ENCODE measurements around the gene TNS1. TPM values are rescaled to one million over a fixed set of nuclear protein-coding genes. Genes with fewer than 3 reads are reported as not detected.
A peak's percentile ranks its signal among the peaks of the same experiment; 100 is the strongest.

Gene TNS1
- total RNA-seq, 1 donor: 116 TPM

DNA sequence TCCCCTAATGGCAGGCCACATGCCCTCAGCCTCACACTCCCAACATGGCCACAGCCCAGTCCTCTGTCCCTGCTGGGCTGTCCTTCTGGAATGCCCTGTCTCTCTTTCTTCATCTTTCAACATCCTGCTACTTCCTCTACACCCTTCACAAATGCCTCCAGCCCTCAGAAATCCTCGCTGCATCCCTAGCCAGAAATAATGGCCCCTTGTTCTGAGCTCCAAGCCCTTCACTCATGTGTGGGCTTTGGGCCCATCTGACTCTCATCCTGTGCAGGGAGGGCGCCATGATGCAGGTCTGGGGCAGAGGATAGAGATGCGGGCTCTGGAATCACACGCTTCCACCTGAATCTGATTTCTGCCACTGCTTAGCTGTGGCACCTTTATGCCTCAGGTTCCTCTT, 181.9 kb downstream of the TNS1 start:
- no peak overlapping the region for H3K4me3 ChIP-seq (ENCODE audit: low read depth, low read length)
- TF ChIP-seq, protein P1, sequence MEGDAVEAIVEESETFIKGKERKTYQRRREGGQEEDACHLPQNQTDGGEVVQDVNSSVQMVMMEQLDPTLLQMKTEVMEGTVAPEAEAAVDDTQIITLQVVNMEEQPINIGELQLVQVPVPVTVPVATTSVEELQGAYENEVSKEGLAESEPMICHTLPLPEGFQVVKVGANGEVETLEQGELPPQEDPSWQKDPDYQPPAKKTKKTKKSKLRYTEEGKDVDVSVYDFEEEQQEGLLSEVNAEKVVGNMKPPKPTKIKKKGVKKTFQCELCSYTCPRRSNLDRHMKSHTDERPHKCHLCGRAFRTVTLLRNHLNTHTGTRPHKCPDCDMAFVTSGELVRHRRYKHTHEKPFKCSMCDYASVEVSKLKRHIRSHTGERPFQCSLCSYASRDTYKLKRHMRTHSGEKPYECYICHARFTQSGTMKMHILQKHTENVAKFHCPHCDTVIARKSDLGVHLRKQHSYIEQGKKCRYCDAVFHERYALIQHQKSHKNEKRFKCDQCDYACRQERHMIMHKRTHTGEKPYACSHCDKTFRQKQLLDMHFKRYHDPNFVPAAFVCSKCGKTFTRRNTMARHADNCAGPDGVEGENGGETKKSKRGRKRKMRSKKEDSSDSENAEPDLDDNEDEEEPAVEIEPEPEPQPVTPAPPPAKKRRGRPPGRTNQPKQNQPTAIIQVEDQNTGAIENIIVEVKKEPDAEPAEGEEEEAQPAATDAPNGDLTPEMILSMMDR (IDR thresholded peaks at IDR 0.05; ENCODE audit: insufficient read depth, low read length): no peak
- DNase-seq (ENCODE audit: low read depth): no peak

- no peak overlapping the region for H3K4me3 ChIP-seq (ENCODE audit: low read depth, low read length)
- TF ChIP-seq, protein P1 (IDR thresholded peaks at IDR 0.05; ENCODE audit: insufficient read depth, low read length): no peak
- DNase-seq (ENCODE audit: low read depth): peak; percentile 45
These were observed 182.5 kb downstream of the TNS1 start for GRCh38 chr2:217820091-217820819.

GRCh38 chr2:217818293-217818850, 184.4 kb downstream of the TNS1 start:
- no peak overlapping the region for H3K4me3 ChIP-seq (ENCODE audit: low read depth, low read length)
- TF ChIP-seq, protein P1 (IDR thresholded peaks at IDR 0.05; ENCODE audit: insufficient read depth, low read length): no peak
- DNase-seq (ENCODE audit: low read depth): no peak

DNA sequence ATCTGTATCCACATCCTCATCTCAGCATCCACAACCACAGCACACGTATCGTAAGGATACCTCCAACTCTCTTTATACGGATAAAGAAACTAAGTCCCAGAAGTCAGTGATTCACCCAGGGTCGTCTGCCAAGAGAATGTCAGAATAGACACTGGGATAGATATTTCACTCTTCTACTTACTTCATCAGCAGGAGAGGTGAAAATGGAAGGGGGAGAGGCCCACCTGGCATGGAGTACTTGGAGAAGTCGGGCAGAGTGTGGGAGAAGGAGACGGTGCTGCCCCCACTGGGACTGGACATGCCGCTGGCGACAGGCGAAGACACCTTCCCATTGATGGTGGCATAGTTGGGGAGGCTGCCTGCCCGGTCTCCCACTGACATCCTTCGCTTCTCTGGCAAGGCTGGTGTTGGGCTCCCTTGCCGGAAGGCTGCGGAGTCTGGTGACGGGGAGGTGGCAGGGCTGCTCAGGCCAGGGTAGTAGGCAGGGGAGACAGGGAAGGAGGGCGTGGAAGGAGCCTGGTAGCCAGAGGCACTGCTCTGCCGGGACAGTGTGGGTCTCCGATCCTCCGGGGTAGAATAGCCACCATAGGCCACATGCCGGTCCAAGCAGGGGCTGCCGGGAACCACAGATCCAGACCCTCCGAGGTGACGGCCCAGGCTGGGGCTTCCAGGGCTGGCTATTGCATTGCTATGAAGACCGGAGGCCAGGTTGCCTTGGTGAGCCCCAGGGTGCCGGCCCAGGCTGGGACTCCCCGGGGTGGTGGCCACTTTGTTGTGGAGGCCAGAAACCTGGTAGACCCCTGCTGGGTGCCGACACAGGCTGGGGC, 185.1 kb downstream of the TNS1 start:
- no peak for DNase-seq (ENCODE audit: low read depth)
- H3K4me3 ChIP-seq (ENCODE audit: low read depth, low read length): no peak overlapping the region
- TF ChIP-seq, protein P1 (IDR thresholded peaks at IDR 0.05; ENCODE audit: insufficient read depth, low read length): no peak

DNA sequence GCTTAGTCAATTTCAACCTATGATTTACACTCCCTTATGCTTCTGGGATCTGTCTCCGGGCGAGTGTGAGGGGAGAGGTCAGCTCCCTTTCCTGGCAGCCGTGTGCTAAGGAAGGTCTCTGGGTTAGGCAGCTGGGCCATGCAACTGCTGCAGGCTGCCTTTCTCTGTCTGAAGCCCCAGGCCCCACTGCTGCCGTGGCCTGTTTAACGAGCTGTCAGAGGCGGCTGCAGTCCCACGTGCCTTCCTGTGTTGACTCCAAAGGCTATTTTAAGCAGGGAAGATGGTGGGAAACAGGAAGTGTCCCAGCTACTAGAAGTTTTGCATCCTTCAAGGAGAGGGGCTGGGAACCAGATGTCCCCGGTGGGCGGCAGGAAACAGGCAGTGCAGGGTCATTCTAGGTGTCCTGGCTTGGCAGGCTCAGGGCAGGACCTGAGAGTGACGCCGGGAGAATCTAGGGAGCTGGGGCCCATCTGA, 186.4 kb downstream of the TNS1 start:
- no peak overlapping the region for H3K4me3 ChIP-seq (ENCODE audit: low read depth, low read length)
- TF ChIP-seq, protein P1 (IDR thresholded peaks at IDR 0.05; ENCODE audit: insufficient read depth, low read length): no peak
- no peak for DNase-seq (ENCODE audit: low read depth)

DNA sequence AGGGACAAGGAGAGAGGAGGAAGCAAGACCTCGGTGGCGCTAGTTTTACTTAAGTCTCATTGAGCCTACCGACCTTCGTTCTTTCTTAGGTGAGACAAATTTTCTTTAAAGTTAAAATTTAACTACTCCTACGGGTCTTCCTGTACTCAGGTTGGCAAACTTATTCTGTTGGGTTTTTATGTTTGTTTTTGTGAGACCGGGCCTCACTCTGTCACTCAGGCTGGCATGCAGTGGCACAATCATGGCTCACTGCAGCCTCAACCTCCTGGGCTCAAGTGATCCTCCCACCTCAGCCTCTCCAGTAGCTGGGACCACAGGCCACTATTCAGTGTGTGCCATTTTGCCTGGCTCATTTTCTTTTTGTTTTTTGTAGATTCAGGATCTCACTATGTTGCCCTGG, 189.0 kb downstream of the TNS1 start:
- H3K4me3 ChIP-seq (ENCODE audit: low read depth, low read length): no peak overlapping the region
- TF ChIP-seq, protein P1 (IDR thresholded peaks at IDR 0.05; ENCODE audit: insufficient read depth, low read length): no peak
- no peak for DNase-seq (ENCODE audit: low read depth)

Measured in fibroblast of the aortic adventitia (primary cell).